NCI-H345 treated with DMSO at 0.1 percent for 48 hours (cell line): Measurements from ENCODE around the gene PCSK4.
"Not testable (repeated sequence)": the region's sequence is repeated elsewhere in the genome, so short reads cannot be mapped to it uniquely, and the experiment has no call there.

Experiments used
- DNase-seq: peaks from one replicate; lab custom pipeline; 2025; ENCODE audit not compliant: unreplicated experiment; lab: John Stamatoyannopoulos, UW

The PCSK4 gene

DNA sequence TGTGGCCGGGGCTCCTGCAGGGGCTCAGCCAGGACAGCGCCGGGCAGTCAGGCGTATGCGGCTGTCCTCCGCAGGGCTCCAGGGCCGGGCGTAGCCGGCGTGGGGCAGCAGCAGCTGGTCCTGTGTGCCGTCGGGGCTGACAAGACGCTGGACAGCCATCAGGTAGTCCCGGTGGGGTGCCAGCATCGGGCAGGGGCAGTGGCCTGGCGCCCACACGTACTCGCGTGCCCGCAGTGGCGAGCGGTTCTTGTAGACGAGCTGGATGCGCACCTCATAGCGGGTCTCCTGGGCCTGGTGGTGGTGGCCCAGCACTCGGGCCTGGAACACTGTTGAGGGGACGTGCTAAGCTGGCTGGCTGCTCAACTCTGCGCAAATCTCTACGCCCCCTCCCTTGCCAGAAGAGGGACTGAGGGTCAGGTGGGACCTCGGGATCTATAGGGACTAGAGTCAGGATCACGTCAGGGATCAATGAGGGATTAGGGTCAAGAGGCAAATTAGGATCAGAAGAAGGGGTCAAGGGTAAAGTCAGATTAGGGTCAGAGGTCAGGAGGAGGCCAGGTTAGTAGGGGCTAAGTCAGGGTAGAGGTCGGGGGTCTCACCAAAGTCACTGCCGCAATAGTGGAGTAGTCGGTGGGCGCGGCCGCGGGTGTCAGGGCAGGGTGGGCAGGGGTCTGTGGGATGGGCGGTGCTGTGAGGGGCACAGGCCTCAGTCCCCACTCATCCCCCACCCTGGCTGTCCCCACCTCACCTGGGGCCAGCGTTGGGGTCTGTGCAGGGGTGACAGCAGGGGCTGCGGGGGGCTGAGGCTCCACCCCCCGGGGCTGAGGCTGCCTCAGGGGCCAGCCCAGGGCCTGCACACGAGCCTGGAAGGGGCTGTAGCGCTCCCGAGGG, 16.1 kb upstream of the PCSK4 start:
- no peak for DNase-seq

DNA sequence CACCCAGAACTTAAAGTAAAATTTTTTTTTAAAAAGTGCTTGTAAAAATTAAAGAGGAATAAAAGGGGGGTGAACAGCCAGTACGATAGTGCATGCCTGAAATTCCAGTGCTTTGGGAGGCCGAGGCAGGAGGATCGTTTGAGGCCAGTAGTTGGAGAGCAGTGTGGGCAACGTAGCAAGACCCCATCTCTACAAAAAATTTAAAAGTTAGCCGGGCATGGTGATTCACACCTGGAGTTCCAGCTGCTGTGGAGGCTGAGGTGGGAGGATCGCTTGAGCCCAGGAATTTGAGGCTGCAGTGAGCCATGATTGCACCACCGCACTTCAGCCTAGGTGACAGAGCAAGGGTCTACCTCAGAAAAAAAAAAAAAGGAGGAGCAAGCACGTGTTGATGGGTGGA, 14.9 kb upstream of the PCSK4 start:
- DNase-seq: no peak

DNA sequence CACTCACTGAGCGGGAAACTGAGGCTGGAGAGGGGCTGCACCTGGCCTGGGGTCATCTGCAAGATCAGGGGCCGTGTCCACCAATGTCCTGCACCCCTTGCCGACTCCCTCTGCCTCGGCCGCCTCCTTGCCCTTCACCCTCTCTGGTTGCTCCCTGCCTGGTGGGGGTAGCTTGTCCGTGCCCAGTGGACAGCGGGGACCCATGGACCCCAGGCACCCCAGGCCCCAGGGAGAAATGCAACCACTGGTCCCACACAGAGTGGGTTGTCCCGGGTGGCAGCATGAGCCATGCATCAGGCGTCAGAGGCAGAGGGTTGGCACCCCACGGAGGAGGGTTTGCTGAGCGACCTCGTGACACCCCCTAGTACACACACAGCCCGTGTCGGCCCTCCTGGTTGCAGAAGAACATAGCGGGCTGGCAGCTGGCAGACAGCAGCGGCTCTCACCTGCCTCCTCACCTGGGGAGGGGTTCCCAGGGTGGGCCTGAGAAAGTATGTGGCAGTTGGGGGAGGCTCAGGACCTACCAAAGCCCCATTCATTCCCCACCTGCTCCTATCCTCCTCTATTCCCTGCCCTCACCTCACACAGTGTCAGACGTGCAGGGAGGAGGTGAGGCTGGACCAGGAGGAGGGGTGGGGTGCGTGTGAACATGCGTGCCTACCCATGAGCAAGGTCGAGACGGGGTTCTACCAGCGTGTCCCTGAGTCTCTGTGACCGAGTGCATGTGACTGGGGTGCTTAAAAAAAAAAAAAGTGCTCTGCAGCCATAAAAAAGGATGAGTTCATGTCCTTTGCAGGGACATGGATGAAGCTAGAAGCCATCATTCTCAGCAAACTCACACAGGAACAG, 14.0 kb upstream of the PCSK4 start:
- DNase-seq: no peak

DNA sequence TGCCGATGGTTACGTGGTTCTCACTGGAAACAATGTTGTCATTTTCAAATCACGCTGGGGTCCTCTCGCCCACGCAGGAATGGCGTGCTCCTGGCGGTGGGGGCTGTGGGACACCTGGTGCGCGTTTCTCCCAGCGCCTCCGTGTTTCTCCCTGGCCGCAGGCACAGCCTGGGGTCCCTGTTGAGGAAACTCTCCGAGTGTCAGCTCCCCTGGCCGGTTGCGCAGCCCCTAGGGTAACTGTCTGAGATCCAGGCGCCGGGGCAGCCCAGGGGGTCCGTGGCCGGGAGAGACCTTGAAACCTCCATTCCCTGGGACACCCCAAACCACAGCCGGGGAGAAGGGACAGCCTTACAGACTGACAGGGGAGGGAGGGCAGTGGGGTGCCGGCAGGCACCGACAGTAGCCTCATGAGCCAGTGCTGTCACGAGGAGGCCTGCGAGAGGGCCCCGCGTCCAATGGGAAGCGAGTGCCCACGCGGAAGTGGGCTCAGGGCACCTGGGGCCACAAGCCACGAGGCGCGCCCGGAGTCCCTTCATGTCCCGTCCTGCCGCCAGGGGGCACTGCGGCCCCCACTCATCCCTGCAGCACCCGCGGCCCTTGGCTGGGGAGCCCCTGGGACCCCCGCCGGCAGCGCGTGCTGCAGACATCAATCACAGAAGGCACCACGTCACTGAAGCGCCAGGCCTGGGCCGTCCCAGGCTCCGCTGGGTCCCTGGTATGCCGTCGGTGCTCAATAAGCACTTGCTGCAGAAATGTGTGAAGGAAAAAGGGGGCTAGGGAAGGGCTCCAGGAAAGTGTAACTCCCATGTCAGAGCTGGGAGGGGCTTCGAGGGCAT, 13.2 kb upstream of the PCSK4 start:
- no peak for DNase-seq

DNA sequence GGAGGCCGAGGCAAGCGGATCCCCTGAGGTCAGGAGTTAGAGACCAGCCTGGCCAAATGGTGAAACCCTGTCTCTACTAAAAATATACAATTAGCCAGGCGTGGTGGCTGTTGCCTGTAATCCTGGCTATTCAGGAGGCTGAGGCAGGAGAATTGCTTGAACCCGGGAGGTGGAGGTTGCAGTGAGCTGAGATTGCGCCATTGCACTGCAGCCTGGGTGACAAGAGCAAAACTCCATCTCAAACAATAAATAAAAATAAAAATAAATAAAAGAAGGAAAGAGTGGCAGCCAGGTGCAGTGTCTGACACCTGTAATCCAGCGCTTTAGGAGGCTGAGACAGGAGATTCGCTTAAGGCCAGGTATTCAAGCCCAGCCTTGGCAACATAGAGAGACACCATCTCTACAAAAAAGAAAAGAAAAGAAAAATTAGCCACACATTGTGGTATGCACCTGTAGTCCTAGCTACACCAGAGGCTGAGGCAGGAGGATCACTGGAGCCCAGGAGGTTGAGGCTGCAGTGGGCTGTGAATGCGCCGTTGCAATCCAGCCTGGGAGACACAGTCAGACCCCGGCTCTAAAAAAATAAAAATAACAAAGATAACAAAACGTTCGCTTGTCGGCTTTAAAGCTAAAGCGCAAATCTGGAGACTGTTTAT, 12.4 kb upstream of the PCSK4 start:
- no peak for DNase-seq

DNA sequence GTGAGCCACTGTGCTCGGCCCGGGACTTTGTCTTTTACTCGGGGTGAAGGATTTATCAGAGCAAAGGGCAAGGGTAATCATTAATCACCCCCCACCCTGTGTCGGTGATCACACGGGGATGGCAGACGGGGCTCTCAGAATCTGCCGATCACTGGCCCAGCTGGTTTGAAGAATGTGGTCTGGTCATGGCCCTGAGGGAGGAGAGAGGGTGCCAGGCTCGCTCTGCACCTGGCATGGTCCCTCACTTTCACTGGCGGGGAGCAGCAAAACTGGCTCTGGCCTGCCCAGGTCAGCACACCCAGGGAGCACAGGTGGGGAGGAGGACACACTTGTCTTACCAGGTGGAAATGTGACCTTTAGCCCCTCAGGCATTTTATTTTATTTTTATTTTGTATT, 11.0 kb upstream of the PCSK4 start:
- DNase-seq: no peak

DNA sequence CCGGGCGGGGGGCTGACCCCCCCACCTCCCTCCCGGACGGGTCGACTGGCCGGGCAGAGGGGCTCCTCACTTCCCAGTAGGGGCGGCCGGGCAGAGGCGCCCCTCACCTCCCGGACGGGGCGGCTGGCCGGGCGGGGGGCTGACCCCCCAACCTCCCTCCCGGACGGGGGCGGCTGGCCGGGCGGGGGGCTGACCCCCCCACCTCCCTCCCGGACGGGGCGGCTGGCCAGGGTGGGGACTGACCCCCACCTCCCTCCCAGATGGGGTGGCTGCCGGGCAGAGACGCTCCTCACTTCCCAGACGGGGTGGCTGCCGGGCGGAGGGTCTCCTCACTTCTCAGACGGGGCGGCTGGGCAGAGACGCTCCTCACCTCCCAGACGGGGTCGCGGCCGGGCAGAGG, 9.1 kb upstream of the PCSK4 start:
- not testable (repeated sequence) for DNase-seq

DNA sequence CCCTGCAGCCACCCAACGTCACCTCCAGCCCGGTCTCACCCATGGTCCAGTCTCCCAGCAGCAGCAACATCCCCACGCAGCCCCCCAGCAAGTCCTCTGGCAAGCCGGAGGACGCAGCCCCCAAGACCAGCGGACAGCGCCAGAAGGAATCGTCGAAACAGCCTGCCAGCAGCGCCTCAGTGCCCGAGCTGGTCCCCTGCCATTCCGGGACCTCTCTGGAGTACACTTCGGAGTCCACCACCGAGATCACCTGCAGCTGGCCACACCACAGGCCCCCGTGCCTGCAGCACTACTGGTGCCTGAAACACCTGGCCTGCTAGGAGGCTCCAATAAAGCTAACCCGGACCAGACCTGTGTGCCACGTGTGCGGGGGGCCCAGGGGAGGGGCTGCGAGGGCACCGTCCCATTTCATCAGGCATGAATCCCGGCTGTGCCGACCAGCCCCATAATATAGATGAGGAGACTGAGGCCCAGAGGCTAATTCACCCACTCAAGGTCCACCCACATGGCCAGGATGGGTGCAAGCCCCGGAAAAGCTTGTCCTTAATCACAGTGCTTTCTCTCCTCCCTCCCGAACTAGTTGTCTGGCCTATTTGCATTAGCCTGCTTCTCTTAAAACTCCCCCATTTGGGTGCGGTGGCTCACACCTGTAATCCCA, 7.6 kb upstream of the PCSK4 start:
- DNase-seq: no peak

DNA sequence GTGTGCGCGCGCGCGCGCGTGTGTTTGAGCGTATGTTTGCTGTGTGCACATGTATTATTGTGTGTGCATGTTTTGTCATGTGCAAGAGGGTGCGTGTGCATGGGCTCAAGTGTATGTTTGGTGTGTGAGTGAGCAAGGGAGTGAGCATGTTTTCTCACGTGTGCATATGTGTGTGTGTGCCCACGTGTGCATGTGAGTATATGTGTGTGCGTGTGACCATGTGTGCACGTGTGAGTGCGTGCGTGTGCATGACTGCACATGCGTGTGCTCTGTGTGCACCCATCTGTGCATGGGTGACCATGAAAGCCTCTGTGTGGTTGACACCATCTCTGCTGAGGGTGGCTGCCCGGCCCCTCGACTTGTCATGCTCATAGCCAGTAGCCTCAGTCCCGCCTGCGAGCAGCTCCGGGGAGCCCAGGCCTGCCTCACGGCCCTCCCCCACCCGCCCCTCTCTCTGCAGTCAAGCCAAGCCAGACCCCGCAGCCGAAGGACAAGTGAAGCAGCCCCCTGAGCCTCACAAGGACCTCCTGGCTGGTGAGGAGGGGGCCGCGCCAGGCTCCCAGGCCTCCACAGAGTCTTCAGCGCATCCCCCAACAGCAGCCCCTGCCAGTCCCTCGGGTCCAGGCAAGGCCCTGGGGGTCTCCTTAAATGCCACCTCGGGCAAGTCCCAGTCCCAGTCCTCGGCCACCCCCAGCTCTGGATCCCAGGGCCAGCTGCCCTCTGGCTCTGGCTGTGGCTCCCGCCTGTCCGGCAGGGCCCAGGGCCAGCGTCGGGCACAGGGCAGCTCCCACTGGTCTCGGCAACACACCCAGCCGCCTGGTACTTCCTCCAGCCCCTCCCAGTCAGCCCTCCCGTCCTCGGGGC, 6.8 kb upstream of the PCSK4 start:
- no peak for DNase-seq

DNA sequence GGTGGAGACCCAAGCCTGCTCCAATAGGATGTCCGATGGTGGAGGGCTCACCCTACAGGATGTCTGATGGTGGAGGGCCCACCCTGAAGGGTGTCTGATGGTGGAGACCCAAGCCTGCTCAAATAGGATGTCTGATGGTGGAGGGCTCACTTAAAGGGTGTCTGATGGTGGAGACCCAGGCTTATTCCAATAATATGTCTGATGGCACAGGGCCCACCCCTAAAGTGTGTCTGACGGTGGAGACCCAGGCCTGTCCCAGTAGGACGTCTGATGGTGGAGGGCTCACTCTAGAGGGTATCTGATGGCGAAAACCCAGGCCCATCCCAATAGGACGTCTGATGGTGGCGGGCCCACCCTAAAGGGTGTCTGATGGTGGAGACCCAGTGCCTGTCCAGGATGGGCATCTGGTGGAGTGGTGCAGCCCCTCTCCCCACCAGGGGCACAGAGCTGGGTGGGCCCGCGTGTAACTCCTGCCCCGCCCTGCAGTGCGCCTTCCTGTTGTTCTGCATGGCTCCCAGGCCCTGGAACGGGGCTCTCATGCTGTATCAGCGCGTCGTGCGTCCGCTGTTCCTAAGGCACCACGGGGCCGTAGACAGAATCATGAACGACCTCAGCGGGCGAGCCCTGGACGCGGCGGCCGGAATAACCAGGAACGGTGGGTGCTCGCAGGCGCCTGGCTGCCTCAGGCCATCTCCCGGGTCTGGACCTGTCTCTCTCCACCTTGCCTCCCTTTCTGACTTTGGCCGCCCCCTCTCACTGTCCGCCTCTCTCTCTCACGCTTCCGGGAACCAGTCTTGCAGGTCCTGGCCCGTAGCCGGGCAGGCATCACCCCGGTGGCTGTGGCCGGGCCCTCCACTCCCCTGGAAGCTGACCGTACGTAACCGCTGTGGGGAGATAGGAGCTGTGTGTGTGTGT, 5.9 kb upstream of the PCSK4 start:
- DNase-seq: no peak

DNA sequence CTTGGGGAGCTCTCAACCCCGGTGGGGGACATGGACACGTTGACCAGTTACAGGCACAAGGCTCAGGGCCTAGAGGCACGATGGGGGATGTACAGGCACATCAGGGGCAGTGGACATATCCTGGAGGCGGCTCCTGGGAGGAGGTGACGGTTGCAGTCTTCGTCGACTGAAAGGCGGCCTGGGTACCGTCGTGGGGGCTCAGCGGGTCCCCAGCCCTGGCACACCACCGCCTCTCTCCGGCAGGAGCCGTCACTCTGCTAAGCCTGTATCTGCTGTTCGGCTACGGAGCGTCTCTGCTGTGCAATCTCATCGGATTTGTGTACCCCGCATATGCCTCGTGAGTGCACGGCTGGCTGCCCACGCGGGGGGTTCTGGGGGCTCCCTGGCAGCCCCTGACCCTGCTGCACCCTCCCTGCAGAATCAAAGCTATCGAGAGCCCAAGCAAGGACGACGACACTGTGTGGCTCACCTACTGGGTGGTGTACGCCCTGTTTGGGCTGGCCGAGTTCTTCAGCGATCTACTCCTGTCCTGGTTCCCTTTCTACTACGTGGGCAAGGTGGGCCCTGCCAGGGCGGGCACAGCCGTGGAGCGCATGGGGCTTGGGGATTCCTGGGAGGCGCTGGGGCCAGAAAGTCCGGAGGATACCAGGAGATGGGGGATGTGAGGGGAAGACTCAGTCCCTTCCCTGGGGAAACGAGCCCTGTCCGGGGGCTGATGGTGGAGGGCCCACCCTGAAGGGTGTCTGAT, 5.1 kb upstream of the PCSK4 start:
- no peak for DNase-seq

DNA sequence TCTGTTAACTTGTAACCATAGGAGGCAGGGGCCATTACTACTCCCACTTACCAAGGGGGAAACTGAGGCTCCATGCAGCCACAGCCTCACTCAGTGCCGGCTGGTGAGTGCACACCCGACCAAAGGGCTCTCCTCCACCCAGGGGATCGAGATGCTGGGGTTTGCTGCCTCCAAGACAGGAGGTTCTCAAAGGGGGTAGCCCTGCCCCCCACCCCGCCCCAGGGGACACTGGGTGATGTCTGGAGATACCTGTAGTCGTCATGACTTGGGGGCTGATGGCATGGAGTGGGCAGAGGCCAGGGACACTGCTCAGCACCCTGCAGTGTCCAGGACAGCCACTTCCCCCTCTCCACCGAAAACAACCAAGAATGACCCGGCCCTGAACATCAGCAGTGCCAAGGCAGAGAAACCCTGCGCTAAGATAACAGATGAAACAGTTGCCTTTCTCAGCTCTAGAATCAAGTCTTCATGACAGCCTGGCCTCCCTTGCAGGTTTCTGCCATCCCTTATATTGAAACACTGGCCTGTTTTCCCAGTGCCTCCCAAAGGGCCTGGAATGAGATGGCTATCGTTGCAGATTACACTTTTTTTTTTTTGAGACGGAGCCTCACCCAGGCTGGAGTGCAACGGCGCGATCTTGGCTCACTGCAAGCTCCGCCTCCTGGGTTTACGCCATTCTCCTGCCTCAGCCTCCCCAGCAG, 4.1 kb upstream of the PCSK4 start:
- no peak for DNase-seq

DNA sequence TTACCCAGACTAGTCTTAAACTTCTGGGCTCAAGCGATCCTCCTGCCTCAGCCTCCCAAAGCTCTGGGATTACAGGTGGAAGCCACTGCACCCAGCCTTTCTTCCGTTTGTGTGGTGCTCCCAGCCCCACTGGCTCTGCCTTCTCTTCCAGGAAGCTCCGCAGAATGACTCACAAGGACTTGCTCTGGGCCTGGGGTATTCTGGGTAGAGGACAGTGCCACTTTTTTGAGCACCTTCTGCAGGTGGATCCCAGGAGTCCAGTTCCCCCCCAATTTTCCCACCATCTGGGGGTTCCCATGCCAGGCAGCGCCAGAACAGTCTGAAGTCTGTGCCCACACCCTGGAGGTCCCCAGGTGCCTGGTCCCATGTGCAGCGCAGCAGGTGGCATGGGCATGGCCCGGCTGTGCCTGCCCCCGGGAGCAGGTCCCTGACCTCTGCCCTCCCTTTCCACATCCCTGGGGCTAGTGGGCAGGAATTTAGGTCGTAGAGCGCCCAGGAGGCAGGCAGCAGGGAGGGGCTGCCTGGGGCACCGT, 2.4 kb upstream of the PCSK4 start:
- DNase-seq: no peak

DNA sequence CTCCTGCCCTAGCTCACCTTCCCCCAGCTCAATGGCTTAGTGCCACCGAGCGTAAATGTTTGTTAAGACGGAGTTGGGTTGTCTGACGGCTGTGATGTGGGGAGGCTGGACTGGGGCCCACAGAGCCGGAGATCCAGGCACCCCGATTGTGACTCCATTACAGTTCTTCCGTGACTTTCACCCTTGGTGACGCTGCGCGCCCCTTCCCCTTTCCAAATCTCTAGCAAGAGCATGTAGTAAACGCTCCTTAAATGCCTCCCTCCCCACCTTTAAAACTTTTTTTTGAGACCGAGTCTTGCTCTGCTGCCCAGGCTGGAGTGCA, 1.7 kb upstream of the PCSK4 start:
- no peak for DNase-seq

DNA sequence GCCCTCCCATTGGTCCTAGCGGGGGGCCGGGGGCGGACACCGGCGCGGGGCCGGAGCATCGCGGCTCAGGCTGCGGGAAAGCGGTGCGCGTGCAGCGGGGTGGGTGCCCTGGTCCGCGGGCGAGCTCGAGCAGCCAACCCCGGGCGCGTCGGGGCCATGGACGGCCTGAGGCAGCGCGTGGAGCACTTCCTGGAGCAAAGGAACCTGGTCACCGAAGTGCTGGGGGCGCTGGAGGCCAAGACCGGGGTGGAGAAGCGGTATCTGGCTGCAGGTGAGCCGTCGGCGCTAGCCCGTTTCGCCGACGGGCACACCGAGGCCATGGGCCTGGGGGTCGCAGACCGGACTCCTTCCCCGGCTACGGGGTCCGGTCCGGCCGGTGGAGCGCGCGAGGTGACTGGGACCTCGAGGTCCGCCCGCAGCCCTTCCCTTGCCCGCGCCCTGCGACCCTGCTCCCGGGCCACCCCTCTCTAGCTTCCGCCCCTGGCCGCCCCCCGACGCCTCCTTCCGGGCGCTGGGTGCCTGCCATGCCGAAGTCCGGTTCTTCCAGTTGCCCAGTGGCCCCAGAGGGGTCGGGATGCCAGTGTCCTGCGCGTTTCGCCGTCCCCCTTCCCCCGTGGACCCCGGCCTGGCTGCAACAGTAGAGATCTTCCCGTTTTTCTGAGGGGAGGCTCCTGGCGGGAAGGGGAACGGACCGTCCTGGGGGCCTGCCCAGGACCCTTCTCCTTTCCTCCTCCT, 1.1 kb upstream of the PCSK4 start, which contains the start of gene REEP6:
REEP6 (plus strand) TSS at position 68 of the 735 bp plus-strand sequence; CDS start at position 157, 89 bp downstream.
- no peak for DNase-seq
